Inferior parietal cortex (tissue), 1 donor: ENCODE measurements around the gene TULP4.
"Not testable (repeated sequence)": the region's sequence is repeated elsewhere in the genome, so short reads cannot be mapped to it uniquely, and the experiment has no call there.

ENCODE experiments used
- DNase-seq: peaks from one replicate; pipeline ENCODE4 v3.0.0-alpha.2; 2016; ENCODE audit errors: extremely low spot score

Gene TULP4

GRCh38 chr6:158328952-158329351 is 16.7 kb downstream of the TULP4 start:
- DNase-seq: no peak

GRCh38 chr6:158329531-158329930 is 17.3 kb downstream of the TULP4 start:
- DNase-seq: no peak

DNA sequence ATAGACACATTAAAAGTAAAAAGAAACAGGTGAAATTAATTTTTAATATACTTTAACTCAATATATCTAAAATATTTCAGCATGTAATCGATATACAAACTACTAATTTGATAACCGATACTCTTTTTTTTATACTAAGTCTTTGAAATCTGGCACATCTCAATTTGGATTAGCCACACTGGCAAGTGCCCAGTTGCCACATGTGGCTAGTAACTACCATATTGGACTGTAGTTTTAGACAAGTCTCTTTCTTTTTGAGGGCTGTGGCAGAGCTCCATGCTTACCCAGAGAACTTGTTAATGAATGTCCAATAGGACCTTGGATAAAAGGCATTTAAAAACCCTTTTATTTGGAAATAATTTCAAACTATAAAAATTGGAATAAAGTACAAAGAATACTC is 17.8 kb downstream of the TULP4 start:
- DNase-seq: no peak

DNA sequence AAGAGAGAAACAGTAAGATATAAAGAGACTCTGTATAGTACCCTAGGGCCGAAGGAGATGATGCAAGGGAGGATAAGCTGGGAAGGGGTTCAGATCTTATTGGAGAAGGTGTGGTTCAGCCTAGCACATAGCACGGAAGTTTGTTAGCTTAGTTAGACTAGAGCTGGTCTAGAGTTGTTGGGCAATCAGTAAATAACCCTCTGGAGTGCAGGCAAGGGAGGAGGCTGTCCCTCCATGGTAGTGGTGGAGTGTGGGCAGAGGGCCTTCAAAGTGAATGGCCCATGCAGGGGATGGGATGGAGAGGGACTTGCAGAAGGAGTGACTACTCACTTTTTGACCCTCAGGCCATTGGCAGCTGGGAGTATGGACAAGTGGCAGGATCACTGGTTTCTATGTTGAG is 20.0 kb downstream of the TULP4 start:
- no peak for DNase-seq

- DNase-seq: no peak
These were observed 20.8 kb downstream of the TULP4 start for GRCh38 chr6:158333094-158333493.

GRCh38 chr6:158334534-158334933 is 22.3 kb downstream of the TULP4 start:
- DNase-seq: no peak

GRCh38 chr6:158337332-158337731 is 25.1 kb downstream of the TULP4 start:
- no peak for DNase-seq

DNA sequence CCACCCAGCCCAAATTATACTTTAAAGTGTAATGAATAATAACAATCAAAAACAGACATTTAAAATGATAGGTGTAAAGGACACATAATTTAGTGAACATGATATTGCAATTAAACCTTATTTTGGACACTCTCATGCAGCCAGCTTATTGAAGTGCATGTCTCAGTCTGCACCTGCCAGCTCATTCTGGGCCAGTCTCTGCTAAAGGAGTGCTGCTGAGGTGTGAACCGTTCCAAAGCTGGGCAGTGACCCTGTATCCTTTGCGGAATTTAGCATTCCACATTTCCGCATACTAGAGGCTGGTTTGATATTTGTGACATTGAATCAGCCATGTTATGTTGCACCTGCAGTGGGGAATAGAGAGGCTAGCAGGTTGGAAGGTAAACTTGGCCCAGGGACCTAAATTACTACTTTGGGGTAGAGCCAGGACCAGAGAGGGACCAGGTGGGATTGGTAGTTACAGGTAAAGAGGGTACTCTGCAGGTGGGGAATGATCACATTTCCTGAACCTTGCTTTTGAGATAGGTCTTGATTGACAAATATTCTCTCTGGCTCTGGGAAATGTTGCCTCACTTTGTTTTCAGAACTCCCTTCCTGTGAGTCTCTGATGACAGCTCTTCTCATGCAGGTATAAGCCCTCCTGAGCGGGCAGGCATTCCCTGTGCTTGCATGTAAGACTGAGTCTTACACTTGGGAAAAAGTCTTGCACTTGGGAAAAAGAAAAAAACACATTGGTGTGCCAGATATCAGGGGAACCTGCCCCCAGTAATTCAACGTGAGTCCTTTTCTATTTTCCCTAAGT is 26.2 kb downstream of the TULP4 start:
- DNase-seq: no peak

GRCh38 chr6:158339197-158339596 is 26.9 kb downstream of the TULP4 start:
- DNase-seq: not testable (repeated sequence)

GRCh38 chr6:158340252-158340651 is 28.0 kb downstream of the TULP4 start:
- no peak for DNase-seq

GRCh38 chr6:158344534-158344933 is 32.3 kb downstream of the TULP4 start:
- no peak for DNase-seq

DNA sequence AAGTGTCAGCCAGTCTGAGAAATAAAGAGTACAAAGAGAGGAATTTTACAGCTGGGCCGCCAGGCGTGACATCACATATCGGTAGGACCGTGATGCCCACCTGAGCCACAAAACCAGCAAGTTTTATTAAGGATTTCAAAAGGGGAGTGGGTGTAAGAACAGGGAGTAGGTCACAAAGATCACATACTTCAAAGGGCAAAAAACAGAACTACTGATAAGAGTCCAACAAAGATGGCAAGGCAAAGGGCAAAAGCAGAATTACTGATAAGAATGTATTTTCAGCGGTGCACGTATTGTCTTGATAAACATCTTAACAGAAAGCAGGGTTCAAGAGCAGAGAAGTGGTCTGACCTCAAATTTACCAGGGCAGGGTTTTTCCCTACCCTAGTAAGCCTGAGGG is 33.2 kb downstream of the TULP4 start:
- not testable (repeated sequence) for DNase-seq

GRCh38 chr6:158347335-158347734 is 35.1 kb downstream of the TULP4 start:
- no peak for DNase-seq

GRCh38 chr6:158348737-158349504 is 36.7 kb downstream of the TULP4 start:
- DNase-seq: not testable (repeated sequence)

GRCh38 chr6:158349505-158350275 is 37.4 kb downstream of the TULP4 start:
- not testable (repeated sequence) for DNase-seq

DNA sequence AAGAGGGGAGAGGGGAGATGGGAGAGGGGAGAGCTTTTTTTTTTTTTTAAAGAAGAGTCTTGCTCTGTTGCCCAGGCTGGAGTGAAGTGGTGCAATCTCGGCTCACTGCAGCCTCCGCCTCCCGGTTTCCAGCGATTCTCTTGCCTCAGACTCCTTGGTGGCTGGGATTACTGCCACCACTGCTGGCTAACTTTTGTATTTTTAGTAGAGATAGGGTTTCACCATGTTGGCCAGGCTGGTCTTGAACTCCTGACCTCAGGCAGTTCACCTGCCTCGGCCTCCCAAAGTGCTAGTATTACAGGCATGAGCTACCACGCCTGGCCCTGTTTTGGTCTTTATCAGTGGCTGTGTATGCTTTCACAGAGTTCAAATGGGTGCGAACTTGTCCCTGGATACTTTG is 38.5 kb downstream of the TULP4 start:
- not testable (repeated sequence) for DNase-seq

DNA sequence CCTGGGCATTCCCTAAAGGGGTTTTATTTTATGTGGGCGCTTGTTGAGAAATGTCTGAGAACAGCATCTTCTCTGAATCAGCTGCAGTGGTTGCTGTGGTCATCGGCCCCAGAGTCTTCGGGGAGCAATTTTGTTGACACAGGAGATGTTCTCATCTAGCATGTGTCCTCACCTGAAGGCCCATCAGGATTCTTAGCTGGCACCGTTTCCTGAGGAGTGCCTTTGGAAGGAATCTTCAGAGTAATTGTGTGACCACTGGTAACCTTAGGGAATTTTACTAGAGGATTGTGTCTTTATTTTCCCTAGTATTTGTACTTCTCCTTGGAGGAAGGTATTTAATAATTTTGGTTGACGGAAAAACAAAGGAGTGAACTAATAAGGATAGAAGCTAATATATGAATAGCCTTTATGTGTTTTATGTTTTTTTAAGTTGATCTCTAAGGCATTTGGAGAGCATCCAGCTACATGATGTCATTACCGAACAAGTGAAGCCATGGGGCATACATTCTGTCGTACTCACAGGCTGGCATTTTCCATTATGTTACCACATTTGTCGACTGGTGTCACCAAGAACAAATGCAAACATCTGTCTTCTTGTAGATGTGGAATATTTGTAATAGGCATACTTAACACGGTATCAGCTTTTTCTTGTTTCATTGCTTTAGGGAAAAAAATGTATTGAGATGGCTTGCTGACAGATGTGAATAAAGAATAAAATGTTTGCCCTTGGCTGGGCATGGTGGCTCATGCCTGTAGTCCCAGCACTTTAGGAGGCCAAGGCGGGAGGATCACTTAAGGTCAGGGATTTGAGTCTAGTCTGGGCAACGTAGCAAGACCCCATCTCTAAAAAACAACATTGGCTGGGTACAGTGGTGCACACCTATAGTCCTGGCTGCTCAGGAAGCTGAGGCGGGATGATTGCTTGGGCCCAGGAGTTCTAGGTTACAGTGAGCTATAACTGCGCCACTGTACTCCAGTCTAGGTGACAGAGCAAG is 41.9 kb downstream of the TULP4 start:
- no peak for DNase-seq

DNA sequence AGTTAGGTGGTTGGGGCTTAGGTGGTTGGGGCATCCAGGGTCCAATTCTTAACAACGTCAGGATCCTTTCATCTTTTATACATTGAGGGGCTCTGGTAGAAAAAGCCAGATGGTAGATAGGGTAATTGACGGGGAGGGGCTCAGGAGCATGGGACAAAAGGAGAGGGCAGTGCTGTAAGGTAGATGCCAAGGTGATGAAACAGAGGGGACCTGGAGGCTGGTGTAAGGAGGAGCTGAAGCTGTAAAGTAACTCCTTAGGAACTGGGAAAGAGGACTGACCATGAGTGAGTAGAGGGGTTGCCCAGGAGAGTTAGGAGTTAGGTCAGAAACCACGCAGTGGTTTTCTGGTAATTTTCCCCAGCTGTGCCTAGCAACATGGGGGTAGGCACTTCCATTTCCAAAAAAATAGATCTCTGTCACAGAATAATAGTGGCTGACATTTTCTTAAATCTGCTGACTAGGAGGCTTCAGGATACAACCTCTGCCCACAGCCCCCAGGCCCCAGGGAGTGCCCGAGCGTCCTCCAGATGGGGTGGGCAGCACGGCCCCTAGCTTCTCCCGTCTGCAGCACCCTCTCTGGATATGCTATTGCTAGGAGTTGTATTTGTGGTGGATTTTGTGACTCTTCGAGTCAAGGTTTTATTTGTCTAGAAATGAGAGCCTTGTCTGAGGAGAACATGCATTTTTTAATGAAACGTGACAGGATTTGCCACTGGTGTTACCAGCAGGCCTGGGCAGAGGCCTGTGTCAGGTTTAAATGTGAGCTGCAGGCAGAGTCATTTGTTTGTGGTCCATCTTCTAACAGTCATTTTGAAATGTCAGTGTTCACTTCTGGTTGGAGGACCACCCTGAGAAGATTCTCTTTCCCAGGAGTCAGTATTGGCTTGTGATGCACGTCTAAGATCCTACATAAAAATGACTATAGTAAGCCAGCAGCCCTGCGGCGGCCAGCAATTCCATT is 44.6 kb downstream of the TULP4 start:
- no peak for DNase-seq

- DNase-seq: no peak
These were observed 45.4 kb downstream of the TULP4 start for GRCh38 chr6:158357570-158358216.
